K562 (cell line): Measurements from ENCODE around the gene RPL38. TPM values are rescaled to one million over a fixed set of nuclear protein-coding genes. Genes with fewer than 3 reads are reported as not detected.

Experiments
- CBFB ChIP-seq: sonication (generic); formaldehyde crosslinking; IDR thresholded peaks from 2 replicates; pipeline ENCODE4 v1.4.0; 2020; ENCODE audit warnings: mild to moderate bottlenecking, missing genetic modification reagents
- CHD7 ChIP-seq: fragments of 200-600 bp; sonication (generic); IDR thresholded peaks from one replicate; pipeline ENCODE4 v1.6.1; 2012; ENCODE audit warnings: mild to moderate bottlenecking, low read depth, low read length, inconsistent platforms
- HDAC8 ChIP-seq: fragments of 450-650 bp; IDR thresholded peaks from 2 replicates; pipeline ENCODE4 v1.6.1; 2016; ENCODE audit warnings: mild to moderate bottlenecking, missing genetic modification characterization, moderate library complexity, missing compliant biosample characterization
- KLF16 ChIP-seq: IDR thresholded peaks from 2 replicates; pipeline ENCODE4 v1.6.1; 2016; ENCODE audit warnings: antibody characterized with exemption
- THAP12 ChIP-seq: fragments of 250-450 bp; sonication (Bioruptor Pico); IDR thresholded peaks from 2 replicates; pipeline ENCODE4 v1.9.0; 2021; ENCODE audit warnings: mild to moderate bottlenecking, inconsistent platforms
- ZNF395 ChIP-seq: fragments of 200-800 bp; sonication (Bioruptor generic); IDR thresholded peaks from 2 replicates; pipeline ENCODE4 v1.6.1; 2017; ENCODE audit warnings: missing genetic modification characterization, missing compliant biosample characterization
- ZNF695 ChIP-seq: fragments of 450-650 bp; formaldehyde crosslinking; IDR thresholded peaks from 2 replicates; pipeline ENCODE4 v1.4.0; 2020; ENCODE audit warnings: mild to moderate bottlenecking, moderate library complexity
- polyA plus RNA-seq, 8 experiments: library from polyadenylated mRNA; depleted of rRNA in 4 of 8; stranded (reverse) in 5 of 8; unstranded in 3 of 8; fragments of >200 nt; fragmentation: Nextera tagmentation in 2 of 8; fragmentation: Illumina TruSeq in 1 of 8; extraction: Ambion mirVana in 2 of 8; extraction: Trizol in 1 of 8; gene quantifications; 2 replicates each; pipeline versions ENCODE4 v1.2.1 to v1.2.3, GENCODE V29; 2011 to 2014; ENCODE audit warnings: inconsistent platforms in 1 of 8, missing spikeins in 1 of 8
- total RNA-seq, 7 experiments: library from RNA; depleted of rRNA in 6 of 7; stranded (reverse); fragments of >200 nt in 6 of 7; fragmentation: Illumina TruSeq in 2 of 7; extraction: Trizol in 2 of 7; gene quantifications; 2 replicates each; pipeline versions ENCODE4 v1.2.1 to v1.2.3, GENCODE V29; 2011 to 2021; ENCODE audit warnings: low replicate concordance in 1 of 7

RPL38 gene
- total and polyA plus RNA-seq, 9 of the 15 experiments (the other 6 are each of a cell fraction or from before 2014, with no cell fraction given): 1,224 to 3,864 (median 1,939) TPM

DNA sequence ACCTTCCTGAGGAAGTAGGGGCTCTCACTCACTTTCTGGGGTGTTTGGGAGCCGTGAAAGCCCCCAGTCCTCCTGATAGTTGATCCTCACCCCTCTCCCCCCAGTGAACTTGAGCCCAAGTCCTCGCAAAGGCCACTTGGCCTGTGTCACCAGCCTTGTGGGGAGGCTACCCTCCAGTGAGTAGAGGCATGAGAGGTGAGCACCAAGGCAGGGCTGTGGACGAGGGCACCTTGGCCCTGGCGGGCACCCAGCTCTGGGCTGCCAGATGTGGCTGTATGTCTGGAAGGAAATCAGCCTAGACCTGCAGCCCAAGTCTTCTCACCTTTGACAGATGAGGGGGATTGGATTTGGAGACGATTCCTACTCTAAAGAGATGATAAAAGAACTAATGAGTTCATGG is 13.0 kb downstream of the RPL38 start (continued):
- TF ChIP-seq CHD7 (no peak), CBFB (CRISPR knock-in tag) (no peak), ZNF695 (CRISPR knock-in tag) (no peak), HDAC8 (tag) (no peak), ZNF395 (CRISPR knock-in tag) (no peak), THAP12 (CRISPR knock-in tag) (no peak), KLF16 (no peak)
